ELR (cell line): Measurements from ENCODE around the gene DLG1.
A peak's percentile ranks its signal among the peaks of the same experiment; 100 is the strongest.

Experiments used
- DNase-seq: peaks from one replicate; pipeline ENCODE4 v3.0.0-alpha.2; 2015; ENCODE audit warnings: low read depth

DLG1 gene

GRCh38 chr3:197298341-197298944 is at the start of gene DLG1:
Gene DLG1 (minus strand): TSS chr3:197298612. CDS start chr3:197297204, 1,408 bp downstream.
- peak; percentile 96 for DNase-seq

GRCh38 chr3:197348014-197348413 is 49.6 kb upstream of the DLG1 start:
- DNase-seq, result no peak

GRCh38 chr3:197345390-197345789 is 47.0 kb upstream of the DLG1 start:
- DNase-seq, result no peak

- DNase-seq, result no peak
Measured at GRCh38 chr3:197344582-197345318, 46.3 kb upstream of the DLG1 start.

- DNase-seq, result no peak
Measured at GRCh38 chr3:197343656-197344408, 45.4 kb upstream of the DLG1 start.

GRCh38 chr3:197343111-197343510 is 44.7 kb upstream of the DLG1 start:
- DNase-seq, result no peak

- DNase-seq, result no peak
Measured at GRCh38 chr3:197340521-197340871, 42.1 kb upstream of the DLG1 start.

GRCh38 chr3:197339841-197340520 is 41.6 kb upstream of the DLG1 start:
- peak; percentile 55 for DNase-seq

GRCh38 chr3:197338586-197338985 is 40.2 kb upstream of the DLG1 start:
- no peak for DNase-seq

- peak; percentile 64 for DNase-seq
Measured at GRCh38 chr3:197337656-197338055, 39.2 kb upstream of the DLG1 start.

GRCh38 chr3:197337214-197337613 is 38.8 kb upstream of the DLG1 start:
- no peak for DNase-seq

- DNase-seq, result no peak
Measured at GRCh38 chr3:197336348-197336747, 37.9 kb upstream of the DLG1 start.

- no peak for DNase-seq
Measured at GRCh38 chr3:197335428-197336132, 37.2 kb upstream of the DLG1 start.

- DNase-seq, result no peak
Measured at GRCh38 chr3:197333901-197334639, 35.7 kb upstream of the DLG1 start.

GRCh38 chr3:197331131-197331530 is 32.7 kb upstream of the DLG1 start:
- DNase-seq, result peak; percentile 36

GRCh38 chr3:197329382-197329781 is 31.0 kb upstream of the DLG1 start:
- DNase-seq, result no peak

- DNase-seq, result no peak
Measured at GRCh38 chr3:197328198-197328597, 29.8 kb upstream of the DLG1 start.

- DNase-seq, result no peak
Measured at GRCh38 chr3:197327701-197328100, 29.3 kb upstream of the DLG1 start.

- no peak for DNase-seq
Measured at GRCh38 chr3:197325773-197326172, 27.4 kb upstream of the DLG1 start.

- DNase-seq, result no peak
Measured at GRCh38 chr3:197322149-197322548, 23.7 kb upstream of the DLG1 start.

GRCh38 chr3:197320582-197320981 is 22.2 kb upstream of the DLG1 start:
- DNase-seq, result no peak
